Smooth muscle cell (in vitro differentiated cells): ENCODE data around the gene PPP3CA. TPM values are rescaled to one million over a fixed set of nuclear protein-coding genes. Genes with fewer than 3 reads are reported as not detected.

ENCODE experiments used
- DNase-seq: peaks from one replicate; lab custom pipeline; 2025; ENCODE audit not compliant: unreplicated experiment; lab: John Stamatoyannopoulos, UW
- H2AFZ ChIP-seq: fragments of 200-600 bp; sonication (generic); 2 replicates; pipeline ENCODE4 v1.6.0; 2016; ENCODE audit warnings: antibody characterized with exemption, low read depth, mild to moderate bottlenecking
- H3F3A ChIP-seq: fragments of 200-600 bp; sonication (generic); 2 replicates; pipeline ENCODE4 v1.6.0; 2017; ENCODE audit warnings: antibody characterized with exemption, low read depth
- H3K27ac ChIP-seq: fragments of 200-600 bp; sonication (generic); 2 replicates; pipeline ENCODE4 v1.5.1; 2016; ENCODE audit warnings: low read depth, mild to moderate bottlenecking
- H3K27me3 ChIP-seq: fragments of 200-600 bp; sonication (generic); 2 replicates; pipeline ENCODE4 v1.6.1; 2016; ENCODE audit warnings: low read depth, mild to moderate bottlenecking
- H3K36me3 ChIP-seq: fragments of 200-600 bp; sonication (generic); 2 replicates; pipeline ENCODE4 v1.5.1; 2016; ENCODE audit warnings: low read depth
- H3K4me1 ChIP-seq: fragments of 200-600 bp; sonication (generic); 2 replicates; pipeline ENCODE4 v1.5.1; 2016; ENCODE audit warnings: low read depth
- H3K4me2 ChIP-seq: fragments of 200-600 bp; sonication (generic); 2 replicates; pipeline ENCODE4 v1.6.0; 2016; ENCODE audit warnings: mild to moderate bottlenecking
- H3K4me3 ChIP-seq: fragments of 200-600 bp; sonication (generic); 2 replicates; pipeline ENCODE4 v1.5.1; 2016; ENCODE audit warnings: mild to moderate bottlenecking
- H3K79me2 ChIP-seq: fragments of 200-600 bp; sonication (generic); 2 replicates; pipeline ENCODE4 v1.6.0; 2016; ENCODE audit warnings: low read depth, mild to moderate bottlenecking
- H3K9ac ChIP-seq: fragments of 200-600 bp; sonication (generic); 2 replicates; pipeline ENCODE4 v1.6.0; 2016; ENCODE audit warnings: low read depth
- H3K9me3 ChIP-seq: fragments of 200-600 bp; sonication (generic); replicated peaks from 2 replicates; pipeline ENCODE4 v1.5.1; 2016; ENCODE audit warnings: low read depth
- H4K20me1 ChIP-seq: fragments of 200-600 bp; sonication (generic); 2 replicates; pipeline ENCODE4 v1.6.0; 2016; ENCODE audit warnings: low read depth
- CTCF ChIP-seq: fragments of 200-600 bp; sonication (generic); IDR thresholded peaks from 2 replicates; pipeline ENCODE4 v1.5.1; 2017; ENCODE audit warnings: borderline replicate concordance, mild to moderate bottlenecking, antibody characterized with exemption; ENCODE audit not compliant: insufficient read depth, poor library complexity, severe bottlenecking
- WGBS: methylation state at CpG from one replicate; pipeline ENCODE4 v1.1.7; 2016; ENCODE audit warnings: low lambda C conversion rate; 5-methylcytosine and 5-hydroxymethylcytosine counted together
- polyA plus RNA-seq: library from polyadenylated mRNA; unstranded; fragments of >200 nt; fragmentation: Nextera tagmentation; extraction: Ambion mirVana; gene quantifications from 2 replicates; pipeline ENCODE4 v1.2.1, GENCODE V29; 2016
- total RNA-seq: library from RNA; depleted of rRNA; stranded (reverse); fragments of >200 nt; gene quantifications from 2 replicates; pipeline ENCODE4 v1.2.3, GENCODE V29; 2014

PPP3CA gene
- total and polyA plus RNA-seq, 2 experiments from 2014 or later = 16.2 to 96.1 TPM

- Histone ChIP-seq H3K9me3 (no peaks in the 10 kb centered on the region), H3K79me2 (peaks cover 72% of the 10 kb centered on the region), H3K36me3 (no peaks in the 10 kb centered on the region), H3K4me1 (peaks cover 8% of the 10 kb centered on the region), H3K4me3 (no peak overlapping the region), H3K9ac (no peak overlapping the region), H4K20me1 (peaks cover 43% of the 10 kb centered on the region), H3K27ac (peak overlapping the region; percentile 39), H3F3A (peaks cover 4% of the 10 kb centered on the region), H3K27me3 (no peaks in the 10 kb centered on the region), H3K4me2 (peak overlapping the region; percentile 2), H2AFZ (no peak overlapping the region)
- TF ChIP-seq CTCF = no peak
- WGBS = 38% methylated on average over 4 of the region's 4 CpGs
- DNase-seq = peak; percentile 1
These were observed 155.8 kb downstream of the PPP3CA start for GRCh38 chr4:101191302-101192098.

GRCh38 chr4:101190751-101191150 lies 156.6 kb downstream of the PPP3CA start:
- 94% methylated on average over 3 of the region's 3 CpGs for WGBS

GRCh38 chr4:101188906-101189305 lies 158.4 kb downstream of the PPP3CA start:
- TF ChIP-seq CTCF = no peak
- no peaks in the 10 kb centered on the region for H3K27me3 ChIP-seq
- no peaks in the 10 kb centered on the region for H3K36me3 ChIP-seq
- H3K4me3 ChIP-seq = no peak overlapping the region
- no peak overlapping the region for H3K9ac ChIP-seq
- H3K4me1 ChIP-seq = peaks cover 8% of the 10 kb centered on the region
- H3K79me2 ChIP-seq = peaks cover 59% of the 10 kb centered on the region
- H3K4me2 ChIP-seq = no peak overlapping the region
- WGBS = 84% methylated on average over 4 of the region's 4 CpGs
- H3K9me3 ChIP-seq = no peaks in the 10 kb centered on the region
- peaks cover 43% of the 10 kb centered on the region for H4K20me1 ChIP-seq
- H2AFZ ChIP-seq = no peak overlapping the region
- peaks cover 4% of the 10 kb centered on the region for H3F3A ChIP-seq
- H3K27ac ChIP-seq = no peak overlapping the region
- no peak for DNase-seq

More at GRCh38 chr4:101190751-101191150, 156.6 kb downstream of the PPP3CA start:
- Histone ChIP-seq H4K20me1 (peaks cover 39% of the 10 kb centered on the region), H3K9me3 (no peaks in the 10 kb centered on the region), H3K4me3 (no peak overlapping the region), H3K9ac (no peak overlapping the region), H3K36me3 (no peaks in the 10 kb centered on the region), H3K4me2 (no peak overlapping the region), H3K79me2 (peaks cover 71% of the 10 kb centered on the region), H3F3A (peaks cover 4% of the 10 kb centered on the region), H3K4me1 (peaks cover 8% of the 10 kb centered on the region), H3K27ac (no peak overlapping the region), H2AFZ (no peak overlapping the region), H3K27me3 (no peaks in the 10 kb centered on the region)
- no peak for DNase-seq
- TF ChIP-seq CTCF = no peak

GRCh38 chr4:101187841-101188240 lies 159.5 kb downstream of the PPP3CA start:
- Histone ChIP-seq H3K4me3 (no peak overlapping the region), H2AFZ (no peak overlapping the region), H4K20me1 (peaks cover 37% of the 10 kb centered on the region), H3K4me2 (no peak overlapping the region), H3K9ac (no peak overlapping the region), H3K79me2 (peaks cover 57% of the 10 kb centered on the region), H3K9me3 (no peaks in the 10 kb centered on the region), H3K4me1 (peaks cover 8% of the 10 kb centered on the region), H3K27ac (no peak overlapping the region), H3K27me3 (no peaks in the 10 kb centered on the region), H3F3A (peaks cover 4% of the 10 kb centered on the region), H3K36me3 (no peaks in the 10 kb centered on the region)
- no peak for DNase-seq
- TF ChIP-seq CTCF = peak; percentile 4
- 90% methylated on average over 5 of the region's 5 CpGs for WGBS
